Measurements from ENCODE around the gene RRP36. TPM values are rescaled to one million over a fixed set of nuclear protein-coding genes. Genes with fewer than 3 reads are reported as not detected.
A peak's percentile ranks its signal among the peaks of the same experiment; 100 is the strongest.

Gene RRP36
- total RNA-seq, 1 experiment from 2014 or later = 72.8 TPM

- no TSS peak for BruUV-seq (replicated peaks)
- DNase-seq (ENCODE audit: unreplicated experiment) = no peak
- no peaks in the 10 kb centered on the region for H3K27me3 Mint-ChIP-seq (ENCODE audit: insufficient read depth, unreplicated experiment)
- TF ChIP-seq CTCF (IDR thresholded peaks at IDR 0.05; ENCODE audit: unreplicated experiment) = no peak
- ChIA-PET CTCF (no interaction called here), POLR2A (interaction anchor here (2.1 kb wide), 1 partner anchor 10 kb away, joined by 11 read pairs; the partner anchor contains the start of gene CUL7)
- no peak overlapping the region for H3K4me3 Mint-ChIP-seq (ENCODE audit: unreplicated experiment)
- no peaks in the 10 kb centered on the region for H3K4me1 Mint-ChIP-seq (ENCODE audit: insufficient read depth, unreplicated experiment)
- intact Hi-C loops (cut with micrococcal nuclease) = no loop called here
- no peak overlapping the region for H3K27ac Mint-ChIP-seq (ENCODE audit: low read depth, unreplicated experiment)
- peaks cover 49% of the 10 kb centered on the region for H3K36me3 Mint-ChIP-seq (ENCODE audit: insufficient read depth, unreplicated experiment)
- H3K9me3 Mint-ChIP-seq (ENCODE audit: unreplicated experiment) = no peaks in the 10 kb centered on the region
Measured at GRCh38 chr6:43043310-43043709, 21.9 kb downstream of the RRP36 start.

GRCh38 chr6:43045371-43045930 is 24.0 kb downstream of the RRP36 start:
- intact Hi-C loops (cut with micrococcal nuclease) = no loop called here
- H3K4me1 Mint-ChIP-seq (ENCODE audit: insufficient read depth, unreplicated experiment) = peaks cover 1% of the 10 kb centered on the region
- no TSS peak for BruUV-seq (replicated peaks)
- no peak overlapping the region for H3K27ac Mint-ChIP-seq (ENCODE audit: low read depth, unreplicated experiment)
- no peaks in the 10 kb centered on the region for H3K9me3 Mint-ChIP-seq (ENCODE audit: unreplicated experiment)
- CTCF ChIA-PET = interaction anchor here (0.6 to 0.7 kb wide), 2 partner anchors 30 to 57 kb away, joined by 3 to 4 read pairs; no protein-coding TSS in a partner anchor
- H3K27me3 Mint-ChIP-seq (ENCODE audit: insufficient read depth, unreplicated experiment) = no peaks in the 10 kb centered on the region
- no peak for DNase-seq (ENCODE audit: unreplicated experiment)
- no peak overlapping the region for H3K4me3 Mint-ChIP-seq (ENCODE audit: unreplicated experiment)
- POLR2A ChIA-PET = interaction anchor here (1.0 to 1.1 kb wide), 3 partner anchors 8 to 137 kb away, joined by 3 to 6 read pairs (median 3); partner anchors contain the start of genes CUL7, CUL9 and MRPL2
- H3K36me3 Mint-ChIP-seq (ENCODE audit: insufficient read depth, unreplicated experiment) = peaks cover 56% of the 10 kb centered on the region
- TF ChIP-seq CTCF (IDR thresholded peaks at IDR 0.05; ENCODE audit: unreplicated experiment) = no peak

GRCh38 chr6:43047998-43048397 is 26.6 kb downstream of the RRP36 start:
- TF ChIP-seq CTCF (IDR thresholded peaks at IDR 0.05; ENCODE audit: unreplicated experiment) = no peak
- H3K4me1 Mint-ChIP-seq (ENCODE audit: insufficient read depth, unreplicated experiment) = peaks cover 25% of the 10 kb centered on the region
- no peak overlapping the region for H3K4me3 Mint-ChIP-seq (ENCODE audit: unreplicated experiment)
- BruUV-seq (replicated peaks) = no TSS peak
- intact Hi-C loops (cut with micrococcal nuclease) = no loop called here
- no peaks in the 10 kb centered on the region for H3K9me3 Mint-ChIP-seq (ENCODE audit: unreplicated experiment)
- H3K27me3 Mint-ChIP-seq (ENCODE audit: insufficient read depth, unreplicated experiment) = no peaks in the 10 kb centered on the region
- DNase-seq (ENCODE audit: unreplicated experiment) = no peak
- H3K27ac Mint-ChIP-seq (ENCODE audit: low read depth, unreplicated experiment) = no peak overlapping the region
- ChIA-PET POLR2A (interaction anchor here (1.0 to 1.3 kb wide), 2 partner anchors 11 to 123 kb away, joined by 3 read pairs; partner anchors contain the start of genes KLC4 and MRPL2), CTCF (no interaction called here)
- peaks cover 54% of the 10 kb centered on the region for H3K36me3 Mint-ChIP-seq (ENCODE audit: insufficient read depth, unreplicated experiment)

- H3K36me3 Mint-ChIP-seq (ENCODE audit: insufficient read depth, unreplicated experiment) = peaks cover 49% of the 10 kb centered on the region
- DNase-seq (ENCODE audit: unreplicated experiment) = no peak
- intact Hi-C loops (cut with micrococcal nuclease) = loop anchor here (5.0 kb wide), 1 partner anchor 39 kb away; the partner anchor contains the start of genes KLHDC3 and MEA1
- H3K27ac Mint-ChIP-seq (ENCODE audit: low read depth, unreplicated experiment) = peak overlapping the region; percentile 60
- POLR2A ChIA-PET = interaction anchor here (1.0 to 1.5 kb wide), 2 partner anchors 37 to 120 kb away, joined by 3 to 6 read pairs; partner anchors contain the start of genes KLHDC3, MEA1 and SRF
- TF ChIP-seq CTCF (IDR thresholded peaks at IDR 0.05; ENCODE audit: unreplicated experiment) = no peak
- no peak overlapping the region for H3K4me3 Mint-ChIP-seq (ENCODE audit: unreplicated experiment)
- H3K4me1 Mint-ChIP-seq (ENCODE audit: insufficient read depth, unreplicated experiment) = peaks cover 27% of the 10 kb centered on the region
- CTCF ChIA-PET = interaction anchor here (0.6 to 1.0 kb wide), 2 partner anchors 18 to 64 kb away, joined by 3 read pairs; no protein-coding TSS in a partner anchor
- no peaks in the 10 kb centered on the region for H3K27me3 Mint-ChIP-seq (ENCODE audit: insufficient read depth, unreplicated experiment)
- H3K9me3 Mint-ChIP-seq (ENCODE audit: unreplicated experiment) = no peaks in the 10 kb centered on the region
- BruUV-seq (replicated peaks) = no TSS peak
Measured at GRCh38 chr6:43050981-43051380, 29.6 kb downstream of the RRP36 start.

All from MCF 10A (cell line).